WTC11 (cell line): ENCODE data around the gene CPN1. TPM values are rescaled to one million over a fixed set of nuclear protein-coding genes. Genes with fewer than 3 reads are reported as not detected.

ENCODE experiments used
- ATAC-seq: fragments of 200-7000 bp; cut with Tn5 transposase; 2 replicates; pipeline ENCODE4 v1.10.0; 2021; ENCODE audit warnings: mild to moderate bottlenecking, moderate library complexity
- CTCF ChIA-PET: fragments of 300-600 bp; sonication (Branson Sonifier 250); formaldehyde crosslinking; loops from one replicate; lab custom pipeline; 2021; ENCODE audit warnings: antibody characterized with exemption; lab: Charles Lee
- POLR2A ChIA-PET: fragments of 350-600 bp; sonication (Branson Sonifier 250); formaldehyde crosslinking; loops from one replicate; lab custom pipeline; 2021; ENCODE audit warnings: antibody characterized with exemption; lab: Charles Lee
- DNase-seq: peaks from one replicate; pipeline ENCODE4 v3.0.0; 2021; ENCODE audit warnings: low spot score
- H3K27ac Mint-ChIP-seq: 2 replicates; pipeline ENCODE4 v1.8.0; 2021; ENCODE audit warnings: mixed read lengths
- H3K27me3 Mint-ChIP-seq: 2 replicates; pipeline ENCODE4 v1.8.0; 2021; ENCODE audit warnings: low read depth, mild to moderate bottlenecking, moderate library complexity, mixed read lengths
- H3K36me3 Mint-ChIP-seq: 2 replicates; pipeline ENCODE4 v1.8.0; 2021; ENCODE audit warnings: mixed read lengths
- H3K4me1 Mint-ChIP-seq: 2 replicates; pipeline ENCODE4 v1.8.0; 2022; ENCODE audit warnings: mixed read lengths
- H3K4me3 Mint-ChIP-seq: 2 replicates; pipeline ENCODE4 v1.8.0; 2021; ENCODE audit warnings: mild to moderate bottlenecking, moderate library complexity, mixed read lengths
- H3K9me3 Mint-ChIP-seq: 2 replicates; pipeline ENCODE4 v1.8.0; 2021; ENCODE audit warnings: mixed read lengths
- FOXP1 ChIP-seq: sonication (generic); formaldehyde crosslinking; IDR thresholded peaks from 2 replicates; pipeline ENCODE4 v1.8.0; 2022; ENCODE audit warnings: missing genetic modification reagents, mild to moderate bottlenecking, moderate library complexity, borderline replicate concordance
- GABPB1 ChIP-seq: sonication (generic); formaldehyde crosslinking; IDR thresholded peaks from 2 replicates; pipeline ENCODE4 v1.8.1; 2023; ENCODE audit warnings: mild to moderate bottlenecking, missing genetic modification reagents
- KAT7 ChIP-seq: sonication (generic); formaldehyde crosslinking; IDR thresholded peaks from 2 replicates; pipeline ENCODE4 v1.8.1; 2023; ENCODE audit warnings: missing genetic modification reagents, mild to moderate bottlenecking, borderline replicate concordance
- NR1H2 ChIP-seq: sonication (generic); formaldehyde crosslinking; IDR thresholded peaks from 2 replicates; pipeline ENCODE4 v1.9.0; 2021; ENCODE audit warnings: mild to moderate bottlenecking, moderate library complexity, missing genetic modification reagents
- NR3C1 ChIP-seq: sonication (generic); formaldehyde crosslinking; conservative IDR thresholded peaks from 2 replicates; pipeline ENCODE4 v1.8.1; 2023; ENCODE audit warnings: low read depth, mild to moderate bottlenecking, missing genetic modification reagents
- RELA ChIP-seq: sonication (generic); formaldehyde crosslinking; IDR thresholded peaks from 2 replicates; pipeline ENCODE4 v1.8.1; 2022; ENCODE audit warnings: missing genetic modification reagents, mild to moderate bottlenecking, borderline replicate concordance
- SOX15 ChIP-seq: fragments of 250-450 bp; sonication (Bioruptor Pico); IDR thresholded peaks from 2 replicates; pipeline ENCODE4 v1.9.0; 2021; ENCODE audit warnings: mild to moderate bottlenecking
- ZNF121 ChIP-seq: sonication (generic); formaldehyde crosslinking; IDR thresholded peaks from 2 replicates; pipeline ENCODE4 v1.8.0; 2023; ENCODE audit warnings: missing genetic modification reagents
- ZNF671 ChIP-seq: fragments of 250-450 bp; sonication (Bioruptor Pico); IDR thresholded peaks from 2 replicates; pipeline ENCODE4 v1.8.0; 2021; ENCODE audit warnings: mild to moderate bottlenecking
- total RNA-seq: library from RNA; stranded (reverse); gene quantifications from 3 replicates; pipeline ENCODE4 v1.2.3, GENCODE V29; 2021
- TF ChIP-seq, protein P1 (sequence below): fragments of 250-450 bp; sonication (Bioruptor Pico); IDR thresholded peaks from 2 replicates; pipeline ENCODE4 v1.9.0; 2021; ENCODE audit warnings: mild to moderate bottlenecking
- TF ChIP-seq, protein P2 (sequence below): sonication (generic); formaldehyde crosslinking; IDR thresholded peaks from 2 replicates; pipeline ENCODE4 v1.8.1; 2022; ENCODE audit warnings: mild to moderate bottlenecking, moderate library complexity, missing genetic modification reagents
- TF ChIP-seq, protein P3 (sequence below): fragments of 250-450 bp; sonication (Bioruptor Pico); IDR thresholded peaks from 2 replicates; pipeline ENCODE4 v1.9.0; 2021; ENCODE audit warnings: mild to moderate bottlenecking, borderline replicate concordance
- TF ChIP-seq, protein P4 (sequence below): fragments of 250-450 bp; sonication (Bioruptor Pico); IDR thresholded peaks from 2 replicates; pipeline ENCODE4 v1.9.0; 2021; ENCODE audit warnings: mild to moderate bottlenecking
- TF ChIP-seq, protein P5 (sequence below): sonication (generic); formaldehyde crosslinking; IDR thresholded peaks from 2 replicates; pipeline ENCODE4 v1.8.1; 2023; ENCODE audit warnings: mild to moderate bottlenecking, missing genetic modification reagents, moderate library complexity
- TF ChIP-seq, protein P6 (sequence below): fragments of 250-450 bp; sonication (Bioruptor Pico); conservative IDR thresholded peaks from 2 replicates; pipeline ENCODE4 v1.9.0; 2021; ENCODE audit warnings: mild to moderate bottlenecking

The CPN1 gene
- total RNA-seq, 1 experiment from 2014 or later, result 0.42 TPM

DNA sequence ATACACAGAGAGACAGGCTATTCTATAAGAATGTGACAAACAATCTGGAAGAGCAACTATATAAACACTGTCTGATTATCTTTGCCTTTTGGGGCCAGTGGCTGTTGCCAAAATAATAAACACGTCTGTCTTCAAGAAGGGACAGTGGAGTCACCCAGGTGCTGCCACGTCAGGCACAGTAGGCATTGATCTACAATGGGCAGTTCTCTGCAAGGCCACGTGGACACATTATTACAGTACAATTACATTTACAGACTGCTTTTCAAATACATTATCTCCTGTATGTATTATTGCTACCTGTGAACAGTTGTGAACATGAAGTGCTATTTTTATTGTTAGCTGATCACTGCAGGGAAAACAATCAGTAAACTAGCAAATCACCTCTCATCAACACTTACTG, 86.0 kb downstream of the CPN1 start:
- Mint-ChIP-seq H3K4me1 (peaks cover 21% of the 10 kb centered on the region), H3K27me3 (no peaks in the 10 kb centered on the region), H3K4me3 (no peak overlapping the region), H3K9me3 (no peaks in the 10 kb centered on the region)
- no peak for ATAC-seq
- CTCF ChIA-PET, result interaction anchor here (1.6 to 2.6 kb wide), 2 partner anchors 14 kb away, joined by 7 to 10 read pairs; partner anchors contain the start of gene DNMBP
- TF ChIP-seq, protein P1, sequence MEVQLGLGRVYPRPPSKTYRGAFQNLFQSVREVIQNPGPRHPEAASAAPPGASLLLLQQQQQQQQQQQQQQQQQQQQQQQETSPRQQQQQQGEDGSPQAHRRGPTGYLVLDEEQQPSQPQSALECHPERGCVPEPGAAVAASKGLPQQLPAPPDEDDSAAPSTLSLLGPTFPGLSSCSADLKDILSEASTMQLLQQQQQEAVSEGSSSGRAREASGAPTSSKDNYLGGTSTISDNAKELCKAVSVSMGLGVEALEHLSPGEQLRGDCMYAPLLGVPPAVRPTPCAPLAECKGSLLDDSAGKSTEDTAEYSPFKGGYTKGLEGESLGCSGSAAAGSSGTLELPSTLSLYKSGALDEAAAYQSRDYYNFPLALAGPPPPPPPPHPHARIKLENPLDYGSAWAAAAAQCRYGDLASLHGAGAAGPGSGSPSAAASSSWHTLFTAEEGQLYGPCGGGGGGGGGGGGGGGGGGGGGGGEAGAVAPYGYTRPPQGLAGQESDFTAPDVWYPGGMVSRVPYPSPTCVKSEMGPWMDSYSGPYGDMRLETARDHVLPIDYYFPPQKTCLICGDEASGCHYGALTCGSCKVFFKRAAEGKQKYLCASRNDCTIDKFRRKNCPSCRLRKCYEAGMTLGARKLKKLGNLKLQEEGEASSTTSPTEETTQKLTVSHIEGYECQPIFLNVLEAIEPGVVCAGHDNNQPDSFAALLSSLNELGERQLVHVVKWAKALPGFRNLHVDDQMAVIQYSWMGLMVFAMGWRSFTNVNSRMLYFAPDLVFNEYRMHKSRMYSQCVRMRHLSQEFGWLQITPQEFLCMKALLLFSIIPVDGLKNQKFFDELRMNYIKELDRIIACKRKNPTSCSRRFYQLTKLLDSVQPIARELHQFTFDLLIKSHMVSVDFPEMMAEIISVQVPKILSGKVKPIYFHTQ (CRISPR knock-in tag), result no peak
- TF ChIP-seq, protein P2, sequence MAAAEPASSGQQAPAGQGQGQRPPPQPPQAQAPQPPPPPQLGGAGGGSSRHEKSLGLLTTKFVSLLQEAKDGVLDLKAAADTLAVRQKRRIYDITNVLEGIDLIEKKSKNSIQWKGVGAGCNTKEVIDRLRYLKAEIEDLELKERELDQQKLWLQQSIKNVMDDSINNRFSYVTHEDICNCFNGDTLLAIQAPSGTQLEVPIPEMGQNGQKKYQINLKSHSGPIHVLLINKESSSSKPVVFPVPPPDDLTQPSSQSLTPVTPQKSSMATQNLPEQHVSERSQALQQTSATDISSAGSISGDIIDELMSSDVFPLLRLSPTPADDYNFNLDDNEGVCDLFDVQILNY (CRISPR knock-in tag), result no peak
- TF ChIP-seq, protein P3, sequence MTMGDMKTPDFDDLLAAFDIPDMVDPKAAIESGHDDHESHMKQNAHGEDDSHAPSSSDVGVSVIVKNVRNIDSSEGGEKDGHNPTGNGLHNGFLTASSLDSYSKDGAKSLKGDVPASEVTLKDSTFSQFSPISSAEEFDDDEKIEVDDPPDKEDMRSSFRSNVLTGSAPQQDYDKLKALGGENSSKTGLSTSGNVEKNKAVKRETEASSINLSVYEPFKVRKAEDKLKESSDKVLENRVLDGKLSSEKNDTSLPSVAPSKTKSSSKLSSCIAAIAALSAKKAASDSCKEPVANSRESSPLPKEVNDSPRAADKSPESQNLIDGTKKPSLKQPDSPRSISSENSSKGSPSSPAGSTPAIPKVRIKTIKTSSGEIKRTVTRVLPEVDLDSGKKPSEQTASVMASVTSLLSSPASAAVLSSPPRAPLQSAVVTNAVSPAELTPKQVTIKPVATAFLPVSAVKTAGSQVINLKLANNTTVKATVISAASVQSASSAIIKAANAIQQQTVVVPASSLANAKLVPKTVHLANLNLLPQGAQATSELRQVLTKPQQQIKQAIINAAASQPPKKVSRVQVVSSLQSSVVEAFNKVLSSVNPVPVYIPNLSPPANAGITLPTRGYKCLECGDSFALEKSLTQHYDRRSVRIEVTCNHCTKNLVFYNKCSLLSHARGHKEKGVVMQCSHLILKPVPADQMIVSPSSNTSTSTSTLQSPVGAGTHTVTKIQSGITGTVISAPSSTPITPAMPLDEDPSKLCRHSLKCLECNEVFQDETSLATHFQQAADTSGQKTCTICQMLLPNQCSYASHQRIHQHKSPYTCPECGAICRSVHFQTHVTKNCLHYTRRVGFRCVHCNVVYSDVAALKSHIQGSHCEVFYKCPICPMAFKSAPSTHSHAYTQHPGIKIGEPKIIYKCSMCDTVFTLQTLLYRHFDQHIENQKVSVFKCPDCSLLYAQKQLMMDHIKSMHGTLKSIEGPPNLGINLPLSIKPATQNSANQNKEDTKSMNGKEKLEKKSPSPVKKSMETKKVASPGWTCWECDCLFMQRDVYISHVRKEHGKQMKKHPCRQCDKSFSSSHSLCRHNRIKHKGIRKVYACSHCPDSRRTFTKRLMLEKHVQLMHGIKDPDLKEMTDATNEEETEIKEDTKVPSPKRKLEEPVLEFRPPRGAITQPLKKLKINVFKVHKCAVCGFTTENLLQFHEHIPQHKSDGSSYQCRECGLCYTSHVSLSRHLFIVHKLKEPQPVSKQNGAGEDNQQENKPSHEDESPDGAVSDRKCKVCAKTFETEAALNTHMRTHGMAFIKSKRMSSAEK, result no peak
- TF ChIP-seq NR3C1 (CRISPR knock-in tag) (no peak), KAT7 (no peak), NR1H2 (CRISPR knock-in tag) (no peak)
- TF ChIP-seq, protein P4, sequence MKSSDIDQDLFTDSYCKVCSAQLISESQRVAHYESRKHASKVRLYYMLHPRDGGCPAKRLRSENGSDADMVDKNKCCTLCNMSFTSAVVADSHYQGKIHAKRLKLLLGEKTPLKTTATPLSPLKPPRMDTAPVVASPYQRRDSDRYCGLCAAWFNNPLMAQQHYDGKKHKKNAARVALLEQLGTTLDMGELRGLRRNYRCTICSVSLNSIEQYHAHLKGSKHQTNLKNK (CRISPR knock-in tag), result no peak
- TF ChIP-seq, protein P5, sequence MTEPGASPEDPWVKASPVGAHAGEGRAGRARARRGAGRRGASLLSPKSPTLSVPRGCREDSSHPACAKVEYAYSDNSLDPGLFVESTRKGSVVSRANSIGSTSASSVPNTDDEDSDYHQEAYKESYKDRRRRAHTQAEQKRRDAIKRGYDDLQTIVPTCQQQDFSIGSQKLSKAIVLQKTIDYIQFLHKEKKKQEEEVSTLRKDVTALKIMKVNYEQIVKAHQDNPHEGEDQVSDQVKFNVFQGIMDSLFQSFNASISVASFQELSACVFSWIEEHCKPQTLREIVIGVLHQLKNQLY (CRISPR knock-in tag), result no peak
- TF ChIP-seq, all 79 proteins: peak for 0
- Mint-ChIP-seq H3K36me3 (no peaks in the 10 kb centered on the region), H3K27ac (no peak overlapping the region)
- no peak for DNase-seq
- POLR2A ChIA-PET, result no interaction called here

DNA sequence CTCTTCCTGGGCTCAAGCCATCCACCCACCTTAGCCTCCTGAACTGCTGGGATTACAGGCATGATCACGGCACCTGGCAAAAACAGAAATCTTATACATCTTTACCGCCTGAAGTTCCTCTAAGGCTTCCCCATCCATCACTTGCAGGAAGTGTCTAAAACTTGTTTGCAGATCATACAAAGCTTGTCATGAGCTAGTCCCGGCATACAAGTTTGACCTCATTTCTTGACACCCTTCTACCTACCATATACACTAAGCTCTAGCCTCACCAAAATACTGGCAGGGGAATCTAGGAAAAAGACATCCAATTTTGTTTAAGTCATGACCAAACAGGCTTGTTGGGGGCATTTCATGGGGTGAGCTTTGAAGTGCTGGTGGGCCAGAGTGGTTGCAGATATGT, 86.4 kb downstream of the CPN1 start:
- DNase-seq, result no peak
- CTCF ChIA-PET, result interaction anchor here (2.6 kb wide), 1 partner anchor 14 kb away, joined by 10 read pairs; the partner anchor contains the start of gene DNMBP
- Mint-ChIP-seq H3K36me3 (no peaks in the 10 kb centered on the region), H3K4me3 (no peak overlapping the region), H3K27ac (0 out of 2 replicates have a peak overlapping the region, but pooled peaks have one; percentile 15), H3K9me3 (no peaks in the 10 kb centered on the region), H3K27me3 (no peaks in the 10 kb centered on the region), H3K4me1 (peaks cover 17% of the 10 kb centered on the region)
- POLR2A ChIA-PET, result no interaction called here
- ATAC-seq, result no peak
- TF ChIP-seq FOXP1 (no peak), GABPB1 (CRISPR knock-in tag) (no peak), ZNF671 (no peak), ZNF121 (CRISPR knock-in tag) (no peak), RELA (no peak), SOX15 (CRISPR knock-in tag) (no peak), NR1H2 (CRISPR knock-in tag) (no peak)
- TF ChIP-seq, protein P3, result no peak
- TF ChIP-seq, protein P6, sequence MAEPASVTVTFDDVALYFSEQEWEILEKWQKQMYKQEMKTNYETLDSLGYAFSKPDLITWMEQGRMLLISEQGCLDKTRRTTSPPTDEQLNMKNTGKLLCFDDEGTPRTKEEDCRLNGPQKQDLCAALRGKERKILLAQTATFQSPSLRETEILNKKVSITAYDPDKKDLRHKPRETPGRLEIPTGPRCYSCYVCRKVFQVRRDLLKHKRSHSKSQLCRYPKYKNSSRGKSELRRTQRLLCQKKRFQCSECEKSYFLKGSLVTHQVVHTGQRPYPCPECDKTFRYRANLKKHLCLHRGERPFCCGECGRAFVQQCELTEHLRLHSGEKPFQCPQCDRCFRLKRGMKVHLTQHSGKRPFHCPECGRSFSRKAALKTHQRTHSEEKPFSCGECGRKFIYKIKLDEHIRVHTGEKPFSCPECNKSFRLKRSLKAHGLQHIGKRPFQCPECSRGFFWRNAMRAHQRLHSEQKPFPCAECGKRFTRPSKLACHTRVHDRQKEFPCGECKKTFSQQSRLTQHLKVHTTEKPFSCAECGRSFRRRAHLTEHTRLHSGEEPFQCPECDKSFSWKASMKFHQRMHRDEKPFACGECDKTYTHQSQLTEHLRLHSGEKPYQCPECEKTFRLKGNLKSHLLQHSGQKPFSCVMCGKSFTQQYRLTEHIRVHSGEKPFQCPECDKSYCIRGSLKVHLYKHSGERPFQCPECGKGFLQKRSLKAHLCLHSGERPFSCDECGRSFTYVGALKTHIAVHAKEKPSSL (CRISPR knock-in tag), result no peak
